ENCODE data around the gene TIMP4.

TIMP4 gene

GRCh38 chr3:12192655-12193484, 34.2 kb upstream of the TIMP4 start:
- Histone ChIP-seq H3K36me3 (ENCODE audit: control insufficient read depth, insufficient read depth, low read length) (no peaks in the 10 kb centered on the region), H3K4me1 (ENCODE audit: control insufficient read depth, insufficient read depth, low read length) (peaks cover 5% of the 10 kb centered on the region), H3K27ac (ENCODE audit: insufficient read depth, low read depth, low read length, poor library complexity, severe bottlenecking) (no peak overlapping the region), H3K9me3 (ENCODE audit: control insufficient read depth, low read length) (no peaks in the 10 kb centered on the region), H3K4me3 (ENCODE audit: insufficient read depth, low read depth, low read length) (no peak overlapping the region), H3K27me3 (ENCODE audit: control insufficient read depth, insufficient read depth, low read length, poor library complexity, severe bottlenecking) (no peaks in the 10 kb centered on the region)
- 92 to 100% methylated on average over 2 to 3 of the region's 3 CpGs for WGBS, 2 experiments

GRCh38 chr3:12192173-12192572, 33.5 kb upstream of the TIMP4 start:
- H3K27me3 ChIP-seq (ENCODE audit: control insufficient read depth, insufficient read depth, low read length, poor library complexity, severe bottlenecking): no peaks in the 10 kb centered on the region
- peaks cover 5% of the 10 kb centered on the region for H3K4me1 ChIP-seq (ENCODE audit: control insufficient read depth, insufficient read depth, low read length)
- no peaks in the 10 kb centered on the region for H3K9me3 ChIP-seq (ENCODE audit: control insufficient read depth, low read length)
- WGBS, 2 experiments: 95% methylated on average over 8 of the region's 8 CpGs
- H3K27ac ChIP-seq (ENCODE audit: insufficient read depth, low read depth, low read length, poor library complexity, severe bottlenecking): no peak overlapping the region
- H3K4me3 ChIP-seq (ENCODE audit: insufficient read depth, low read depth, low read length): no peak overlapping the region
- no peaks in the 10 kb centered on the region for H3K36me3 ChIP-seq (ENCODE audit: control insufficient read depth, insufficient read depth, low read length)

- Histone ChIP-seq H3K9me3 (ENCODE audit: control insufficient read depth, low read length) (no peaks in the 10 kb centered on the region), H3K4me3 (ENCODE audit: insufficient read depth, low read depth, low read length) (no peak overlapping the region), H3K27me3 (ENCODE audit: control insufficient read depth, insufficient read depth, low read length, poor library complexity, severe bottlenecking) (no peaks in the 10 kb centered on the region), H3K36me3 (ENCODE audit: control insufficient read depth, insufficient read depth, low read length) (no peaks in the 10 kb centered on the region), H3K4me1 (ENCODE audit: control insufficient read depth, insufficient read depth, low read length) (peaks cover 5% of the 10 kb centered on the region), H3K27ac (ENCODE audit: insufficient read depth, low read depth, low read length, poor library complexity, severe bottlenecking) (no peak overlapping the region)
- 92 to 95% methylated on average over 5 of the region's 5 CpGs for WGBS, 2 experiments
Observed at GRCh38 chr3:12191559-12191958, 32.8 kb upstream of the TIMP4 start.

GRCh38 chr3:12190832-12191231, 32.1 kb upstream of the TIMP4 start:
- peaks cover 5% of the 10 kb centered on the region for H3K4me1 ChIP-seq (ENCODE audit: control insufficient read depth, insufficient read depth, low read length)
- WGBS, 2 experiments: 95 to 96% methylated on average over 6 of the region's 6 CpGs
- no peak overlapping the region for H3K4me3 ChIP-seq (ENCODE audit: insufficient read depth, low read depth, low read length)
- no peaks in the 10 kb centered on the region for H3K36me3 ChIP-seq (ENCODE audit: control insufficient read depth, insufficient read depth, low read length)
- no peaks in the 10 kb centered on the region for H3K9me3 ChIP-seq (ENCODE audit: control insufficient read depth, low read length)
- no peak overlapping the region for H3K27ac ChIP-seq (ENCODE audit: insufficient read depth, low read depth, low read length, poor library complexity, severe bottlenecking)
- no peaks in the 10 kb centered on the region for H3K27me3 ChIP-seq (ENCODE audit: control insufficient read depth, insufficient read depth, low read length, poor library complexity, severe bottlenecking)

- H3K27ac ChIP-seq (ENCODE audit: insufficient read depth, low read depth, low read length, poor library complexity, severe bottlenecking): no peak overlapping the region
- 95 to 97% methylated on average over 9 of the region's 9 CpGs for WGBS, 2 experiments
- no peaks in the 10 kb centered on the region for H3K27me3 ChIP-seq (ENCODE audit: control insufficient read depth, insufficient read depth, low read length, poor library complexity, severe bottlenecking)
- no peak overlapping the region for H3K4me3 ChIP-seq (ENCODE audit: insufficient read depth, low read depth, low read length)
- peaks cover 5% of the 10 kb centered on the region for H3K4me1 ChIP-seq (ENCODE audit: control insufficient read depth, insufficient read depth, low read length)
- H3K9me3 ChIP-seq (ENCODE audit: control insufficient read depth, low read length): no peaks in the 10 kb centered on the region
- no peaks in the 10 kb centered on the region for H3K36me3 ChIP-seq (ENCODE audit: control insufficient read depth, insufficient read depth, low read length)
Observed at GRCh38 chr3:12190221-12190807, 31.6 kb upstream of the TIMP4 start.

- H3K27ac ChIP-seq (ENCODE audit: insufficient read depth, low read depth, low read length, poor library complexity, severe bottlenecking): no peak overlapping the region
- 87 to 88% methylated on average over 8 of the region's 8 CpGs for WGBS, 2 experiments
- no peaks in the 10 kb centered on the region for H3K36me3 ChIP-seq (ENCODE audit: control insufficient read depth, insufficient read depth, low read length)
- no peaks in the 10 kb centered on the region for H3K27me3 ChIP-seq (ENCODE audit: control insufficient read depth, insufficient read depth, low read length, poor library complexity, severe bottlenecking)
- H3K4me1 ChIP-seq (ENCODE audit: control insufficient read depth, insufficient read depth, low read length): peaks cover 5% of the 10 kb centered on the region
- H3K4me3 ChIP-seq (ENCODE audit: insufficient read depth, low read depth, low read length): no peak overlapping the region
- no peaks in the 10 kb centered on the region for H3K9me3 ChIP-seq (ENCODE audit: control insufficient read depth, low read length)
Observed at GRCh38 chr3:12188681-12189287, 30.1 kb upstream of the TIMP4 start.

- Histone ChIP-seq H3K36me3 (ENCODE audit: control insufficient read depth, insufficient read depth, low read length) (no peaks in the 10 kb centered on the region), H3K27me3 (ENCODE audit: control insufficient read depth, insufficient read depth, low read length, poor library complexity, severe bottlenecking) (no peaks in the 10 kb centered on the region), H3K4me1 (ENCODE audit: control insufficient read depth, insufficient read depth, low read length) (peaks cover 5% of the 10 kb centered on the region), H3K27ac (ENCODE audit: insufficient read depth, low read depth, low read length, poor library complexity, severe bottlenecking) (no peak overlapping the region), H3K9me3 (ENCODE audit: control insufficient read depth, low read length) (no peaks in the 10 kb centered on the region), H3K4me3 (ENCODE audit: insufficient read depth, low read depth, low read length) (no peak overlapping the region)
- WGBS, 2 experiments: 82 to 92% methylated on average over 4 of the region's 4 CpGs
Observed at GRCh38 chr3:12188328-12188648, 29.6 kb upstream of the TIMP4 start.

GRCh38 chr3:12187448-12188327, 29.0 kb upstream of the TIMP4 start:
- no peak overlapping the region for H3K27ac ChIP-seq (ENCODE audit: insufficient read depth, low read depth, low read length, poor library complexity, severe bottlenecking)
- WGBS, 2 experiments: 88 to 89% methylated on average over 6 of the region's 7 CpGs
- H3K27me3 ChIP-seq (ENCODE audit: control insufficient read depth, insufficient read depth, low read length, poor library complexity, severe bottlenecking): no peaks in the 10 kb centered on the region
- H3K36me3 ChIP-seq (ENCODE audit: control insufficient read depth, insufficient read depth, low read length): no peaks in the 10 kb centered on the region
- H3K4me3 ChIP-seq (ENCODE audit: insufficient read depth, low read depth, low read length): no peak overlapping the region
- no peaks in the 10 kb centered on the region for H3K9me3 ChIP-seq (ENCODE audit: control insufficient read depth, low read length)
- H3K4me1 ChIP-seq (ENCODE audit: control insufficient read depth, insufficient read depth, low read length): peaks cover 5% of the 10 kb centered on the region

- no peak overlapping the region for H3K27ac ChIP-seq (ENCODE audit: insufficient read depth, low read depth, low read length, poor library complexity, severe bottlenecking)
- 96% methylated on average over 8 of the region's 8 CpGs for WGBS, 2 experiments
- no peak overlapping the region for H3K4me3 ChIP-seq (ENCODE audit: insufficient read depth, low read depth, low read length)
- no peaks in the 10 kb centered on the region for H3K36me3 ChIP-seq (ENCODE audit: control insufficient read depth, insufficient read depth, low read length)
- no peaks in the 10 kb centered on the region for H3K9me3 ChIP-seq (ENCODE audit: control insufficient read depth, low read length)
- H3K27me3 ChIP-seq (ENCODE audit: control insufficient read depth, insufficient read depth, low read length, poor library complexity, severe bottlenecking): no peaks in the 10 kb centered on the region
- peaks cover 5% of the 10 kb centered on the region for H3K4me1 ChIP-seq (ENCODE audit: control insufficient read depth, insufficient read depth, low read length)
Observed at GRCh38 chr3:12186515-12187286, 28.0 kb upstream of the TIMP4 start.
